Subcutaneous adipose tissue (tissue), 4 donors: ENCODE results near the gene CDC42BPG. TPM values are rescaled to one million over a fixed set of nuclear protein-coding genes. Genes with fewer than 3 reads are reported as not detected.

Experiments
- total RNA-seq, 4 donors: library from RNA; depleted of rRNA; stranded (reverse); fragments of >200 nt; gene quantifications; one replicate each; pipeline ENCODE4 v1.1.0, GENCODE V29; 2016
- TF ChIP-seq, protein P1 (sequence below): fragments of 450-650 bp; IDR thresholded peaks from one replicate; pipeline ENCODE4 v1.5.1; 2016; ENCODE audit warnings: low read depth, mild to moderate bottlenecking, control low read depth, antibody characterized with exemption, moderate library complexity

Gene CDC42BPG
- total RNA-seq, 4 donors from 2014 or later: 0.17 to 0.38 (median 0.22) TPM; not detected in 1

GRCh38 chr11:64856382-64857227, 12.2 kb upstream of the CDC42BPG start:
- TF ChIP-seq, protein P1, sequence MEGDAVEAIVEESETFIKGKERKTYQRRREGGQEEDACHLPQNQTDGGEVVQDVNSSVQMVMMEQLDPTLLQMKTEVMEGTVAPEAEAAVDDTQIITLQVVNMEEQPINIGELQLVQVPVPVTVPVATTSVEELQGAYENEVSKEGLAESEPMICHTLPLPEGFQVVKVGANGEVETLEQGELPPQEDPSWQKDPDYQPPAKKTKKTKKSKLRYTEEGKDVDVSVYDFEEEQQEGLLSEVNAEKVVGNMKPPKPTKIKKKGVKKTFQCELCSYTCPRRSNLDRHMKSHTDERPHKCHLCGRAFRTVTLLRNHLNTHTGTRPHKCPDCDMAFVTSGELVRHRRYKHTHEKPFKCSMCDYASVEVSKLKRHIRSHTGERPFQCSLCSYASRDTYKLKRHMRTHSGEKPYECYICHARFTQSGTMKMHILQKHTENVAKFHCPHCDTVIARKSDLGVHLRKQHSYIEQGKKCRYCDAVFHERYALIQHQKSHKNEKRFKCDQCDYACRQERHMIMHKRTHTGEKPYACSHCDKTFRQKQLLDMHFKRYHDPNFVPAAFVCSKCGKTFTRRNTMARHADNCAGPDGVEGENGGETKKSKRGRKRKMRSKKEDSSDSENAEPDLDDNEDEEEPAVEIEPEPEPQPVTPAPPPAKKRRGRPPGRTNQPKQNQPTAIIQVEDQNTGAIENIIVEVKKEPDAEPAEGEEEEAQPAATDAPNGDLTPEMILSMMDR: no peak

GRCh38 chr11:64855596-64856304, 11.3 kb upstream of the CDC42BPG start:
- TF ChIP-seq, protein P1: no peak

DNA sequence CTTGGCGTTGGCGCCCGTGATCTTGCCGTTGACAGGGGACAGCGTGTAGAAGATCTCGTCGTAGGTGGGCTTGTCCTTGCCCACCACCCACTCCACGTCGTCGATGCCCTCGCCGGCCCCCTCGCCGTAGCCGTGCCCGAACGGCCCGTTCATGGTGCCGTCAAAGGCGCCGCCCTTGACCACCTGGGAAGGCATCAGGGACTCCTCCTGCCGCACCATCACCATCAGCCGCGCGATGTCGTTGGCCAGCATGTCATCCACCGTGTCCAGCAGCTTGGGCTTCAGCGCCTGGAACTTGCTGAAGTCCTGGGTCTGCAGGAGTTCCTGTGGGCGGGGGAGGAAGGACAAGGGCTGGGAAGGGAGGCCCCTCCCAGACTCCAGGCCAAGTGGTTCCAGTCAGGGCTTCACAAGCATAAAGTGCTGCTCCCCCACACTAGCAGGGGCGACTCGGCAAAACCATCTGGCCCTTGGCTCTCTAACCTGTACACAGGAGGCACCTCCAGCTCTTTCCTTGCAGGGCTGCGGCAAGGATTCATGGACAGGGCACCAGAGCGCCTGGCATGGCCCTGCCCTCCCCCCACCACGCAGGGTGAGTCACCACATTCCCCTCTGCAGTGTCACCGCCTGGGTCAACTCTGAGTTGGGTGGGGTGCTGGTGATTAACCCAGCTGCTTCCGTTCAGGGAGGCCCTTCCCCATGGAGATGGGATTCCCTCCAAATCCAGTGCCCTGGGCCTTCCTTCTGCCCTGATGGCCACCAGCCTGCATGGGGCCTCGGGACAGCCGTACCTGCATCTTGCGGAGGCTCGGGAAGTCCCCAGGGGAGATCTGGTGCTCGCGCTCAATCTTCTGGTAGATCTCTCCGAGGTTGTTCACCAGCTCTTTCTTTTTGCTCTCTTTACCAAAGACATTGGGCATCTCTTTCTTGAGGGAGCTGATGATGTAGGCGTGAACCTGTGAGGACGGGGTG, 10.4 kb upstream of the CDC42BPG start:
- TF ChIP-seq, protein P1: no peak

GRCh38 chr11:64854157-64854533, 9.7 kb upstream of the CDC42BPG start:
- TF ChIP-seq, protein P1: no peak

DNA sequence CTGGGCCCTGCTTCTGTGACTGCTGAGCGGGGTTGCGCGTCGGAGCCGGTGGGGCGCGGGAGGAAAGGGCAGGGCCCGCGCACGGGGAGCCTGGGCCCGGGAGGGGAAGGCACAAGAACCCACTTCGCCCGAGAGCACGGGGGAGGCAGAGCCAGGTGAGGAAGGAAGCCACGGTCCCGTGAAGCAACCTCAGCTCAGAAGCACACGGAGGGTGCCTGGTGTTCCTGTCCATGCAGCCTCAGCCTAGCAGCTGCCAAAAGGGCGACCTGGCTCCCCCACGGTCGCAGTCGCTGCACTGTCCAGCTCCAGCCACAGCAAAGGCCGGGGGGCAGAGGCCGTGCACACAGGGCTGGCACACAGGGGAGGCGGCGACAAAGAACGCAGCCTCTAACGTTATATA, 9.3 kb upstream of the CDC42BPG start:
- TF ChIP-seq, protein P1: no peak

GRCh38 chr11:64852804-64853509, 8.5 kb upstream of the CDC42BPG start:
- TF ChIP-seq, protein P1: no peak
